GM18520 (cell line): ENCODE results near the gene DCHS1.
"Not testable (repeated sequence)": the region's sequence is repeated elsewhere in the genome, so short reads cannot be mapped to it uniquely, and the experiment has no call there.

Experiments
- ATAC-seq: cut with Tn5 transposase; IDR thresholded peaks from one replicate; pipeline ENCODE4 v1.9.1; 2021; ENCODE audit not compliant: unreplicated experiment

The DCHS1 gene, protein sequence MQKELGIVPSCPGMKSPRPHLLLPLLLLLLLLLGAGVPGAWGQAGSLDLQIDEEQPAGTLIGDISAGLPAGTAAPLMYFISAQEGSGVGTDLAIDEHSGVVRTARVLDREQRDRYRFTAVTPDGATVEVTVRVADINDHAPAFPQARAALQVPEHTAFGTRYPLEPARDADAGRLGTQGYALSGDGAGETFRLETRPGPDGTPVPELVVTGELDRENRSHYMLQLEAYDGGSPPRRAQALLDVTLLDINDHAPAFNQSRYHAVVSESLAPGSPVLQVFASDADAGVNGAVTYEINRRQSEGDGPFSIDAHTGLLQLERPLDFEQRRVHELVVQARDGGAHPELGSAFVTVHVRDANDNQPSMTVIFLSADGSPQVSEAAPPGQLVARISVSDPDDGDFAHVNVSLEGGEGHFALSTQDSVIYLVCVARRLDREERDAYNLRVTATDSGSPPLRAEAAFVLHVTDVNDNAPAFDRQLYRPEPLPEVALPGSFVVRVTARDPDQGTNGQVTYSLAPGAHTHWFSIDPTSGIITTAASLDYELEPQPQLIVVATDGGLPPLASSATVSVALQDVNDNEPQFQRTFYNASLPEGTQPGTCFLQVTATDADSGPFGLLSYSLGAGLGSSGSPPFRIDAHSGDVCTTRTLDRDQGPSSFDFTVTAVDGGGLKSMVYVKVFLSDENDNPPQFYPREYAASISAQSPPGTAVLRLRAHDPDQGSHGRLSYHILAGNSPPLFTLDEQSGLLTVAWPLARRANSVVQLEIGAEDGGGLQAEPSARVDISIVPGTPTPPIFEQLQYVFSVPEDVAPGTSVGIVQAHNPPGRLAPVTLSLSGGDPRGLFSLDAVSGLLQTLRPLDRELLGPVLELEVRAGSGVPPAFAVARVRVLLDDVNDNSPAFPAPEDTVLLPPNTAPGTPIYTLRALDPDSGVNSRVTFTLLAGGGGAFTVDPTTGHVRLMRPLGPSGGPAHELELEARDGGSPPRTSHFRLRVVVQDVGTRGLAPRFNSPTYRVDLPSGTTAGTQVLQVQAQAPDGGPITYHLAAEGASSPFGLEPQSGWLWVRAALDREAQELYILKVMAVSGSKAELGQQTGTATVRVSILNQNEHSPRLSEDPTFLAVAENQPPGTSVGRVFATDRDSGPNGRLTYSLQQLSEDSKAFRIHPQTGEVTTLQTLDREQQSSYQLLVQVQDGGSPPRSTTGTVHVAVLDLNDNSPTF (N-terminal part only)

DNA sequence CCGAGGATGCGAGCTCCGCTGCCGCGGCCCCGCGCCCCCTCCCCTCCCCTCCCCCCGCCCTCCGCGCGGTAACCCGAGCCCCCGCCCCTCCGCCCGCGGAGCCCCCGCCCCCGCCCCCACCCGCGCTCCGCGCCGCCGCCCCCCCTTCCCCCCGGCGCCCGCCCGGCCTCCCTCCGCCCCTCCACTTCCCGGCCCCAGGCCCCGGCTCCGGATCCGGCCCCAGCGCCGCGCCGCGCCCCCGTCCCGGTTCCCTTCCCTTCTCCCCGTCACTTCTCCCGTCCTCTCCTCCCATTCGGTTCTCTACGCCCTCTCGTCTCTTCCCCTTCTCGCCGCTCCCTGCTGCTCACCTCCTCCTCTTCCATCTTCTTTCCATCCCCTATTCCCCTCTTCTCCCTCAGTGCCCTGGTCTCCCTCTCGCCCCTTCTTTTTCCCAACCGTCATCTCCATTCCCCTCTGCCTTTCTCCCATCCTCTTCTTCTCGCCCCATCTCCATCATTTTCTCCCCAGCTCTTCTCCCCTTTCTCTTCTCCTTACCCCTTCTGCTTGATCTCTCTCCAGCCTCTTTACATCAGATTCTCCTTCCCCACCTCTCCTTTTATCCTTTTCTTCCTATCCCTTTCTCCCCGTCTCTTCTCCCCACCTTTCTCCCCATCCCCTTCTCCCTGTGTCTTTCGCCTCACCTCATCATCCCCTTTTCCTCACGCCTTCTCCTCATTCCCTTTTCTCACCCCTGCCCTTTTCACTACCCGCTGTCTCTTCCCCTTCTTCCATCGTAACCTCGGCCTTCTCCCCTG lies at the start of gene DCHS1:
Gene DCHS1, minus strand, starts transcription at position 20 of the 794 bp plus-strand sequence. CDS start 14,196 bp downstream, outside the sequence.
- no peak for ATAC-seq

DNA sequence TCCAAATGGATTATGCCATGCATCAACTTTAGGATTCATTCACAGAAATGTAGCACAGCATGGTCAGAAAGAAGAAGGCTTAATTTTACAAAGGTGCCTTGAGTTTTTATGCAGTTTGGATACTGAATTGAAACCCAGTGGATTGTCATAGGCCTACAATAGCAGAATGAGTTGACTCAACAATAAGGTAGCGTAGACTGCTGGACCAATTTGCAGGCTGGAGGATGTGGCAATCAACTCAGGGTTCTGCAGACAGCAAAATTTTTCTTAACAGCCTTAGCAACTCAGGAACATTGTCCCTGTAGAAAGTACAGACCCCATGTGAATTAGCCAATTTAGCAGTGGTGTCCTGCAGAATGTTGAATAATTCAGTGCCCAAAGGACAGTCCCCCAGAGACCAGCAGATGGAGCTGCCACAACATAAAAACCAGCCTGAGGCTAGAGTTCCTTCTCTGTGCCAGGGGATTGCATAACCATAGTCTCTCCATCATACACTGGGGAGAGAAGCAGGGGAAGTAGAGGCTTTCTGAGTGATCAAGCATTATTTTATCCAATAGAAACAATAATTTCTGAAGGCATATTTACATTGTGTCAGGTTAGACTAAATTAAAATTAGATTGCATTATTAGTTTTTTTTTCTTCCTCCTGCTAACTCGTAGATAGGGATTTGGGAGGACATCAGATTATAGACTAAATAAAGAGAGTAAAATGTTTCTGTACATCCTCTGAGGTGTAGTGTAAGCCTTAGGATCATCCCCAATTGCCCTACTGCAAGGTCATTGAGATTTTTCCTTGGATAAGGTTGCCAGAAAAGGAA lies 47.8 kb upstream of the DCHS1 start:
- ATAC-seq, result no peak

DNA sequence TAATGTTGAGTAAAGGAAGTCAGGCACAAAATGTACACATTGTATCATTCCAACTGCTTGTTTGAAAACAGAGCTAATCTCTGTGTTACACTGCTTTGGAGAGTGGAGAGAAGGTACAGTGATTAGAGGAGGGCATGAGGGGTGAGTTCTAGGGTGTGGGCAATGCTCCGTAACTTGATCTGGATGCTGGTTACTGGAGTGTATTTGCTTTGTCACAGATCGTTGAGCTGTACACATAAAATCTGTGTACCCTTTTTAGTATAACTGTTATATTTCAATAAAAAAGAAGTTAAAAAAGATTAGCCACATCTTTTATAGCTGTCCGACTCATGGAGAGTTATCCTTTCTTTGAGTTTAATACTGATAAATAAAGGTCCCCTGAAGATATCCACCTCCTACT lies 46.3 kb upstream of the DCHS1 start:
- ATAC-seq, result not testable (repeated sequence)

DNA sequence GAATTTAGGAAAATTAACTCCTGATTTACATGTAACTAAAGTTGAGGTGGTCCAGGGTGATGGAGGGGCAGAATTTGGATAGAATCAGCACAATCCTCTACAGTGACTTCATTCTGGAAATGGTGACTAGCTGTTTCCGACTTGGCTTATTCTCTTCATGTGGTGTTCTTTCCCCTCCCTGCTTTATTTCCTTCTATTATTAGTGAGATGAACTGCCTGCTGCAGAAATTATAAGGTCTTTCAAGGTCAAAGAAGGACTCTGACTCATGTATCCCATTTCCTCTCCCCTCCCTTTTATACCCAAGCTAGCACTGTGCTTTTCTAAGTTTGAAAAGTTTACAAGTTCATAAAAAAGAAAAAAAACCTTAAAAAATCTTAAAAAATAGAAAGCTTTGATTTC lies 39.8 kb upstream of the DCHS1 start:
- ATAC-seq, result no peak

DNA sequence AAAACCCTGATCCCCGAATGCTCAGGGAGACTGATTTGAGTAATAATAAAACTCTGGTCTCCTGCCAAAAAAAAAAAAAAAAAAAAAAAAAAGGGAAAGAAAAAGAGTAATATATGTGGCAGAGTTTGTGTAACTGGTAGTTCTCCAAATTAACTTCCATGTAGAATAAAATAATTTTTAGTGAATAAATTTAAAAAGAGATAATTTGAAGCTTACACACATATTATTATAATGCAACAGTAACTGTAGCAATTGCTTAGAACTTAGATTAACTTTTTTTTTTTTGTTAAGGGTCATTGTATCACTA lies 38.6 kb upstream of the DCHS1 start:
- no peak for ATAC-seq

GRCh38 chr11:6693342-6694228 lies 38.0 kb upstream of the DCHS1 start:
- ATAC-seq, result no peak

- ATAC-seq, result no peak
Observed at GRCh38 chr11:6692128-6692527, 36.5 kb upstream of the DCHS1 start.

- ATAC-seq, result not testable (repeated sequence)
Observed at GRCh38 chr11:6690431-6691132, 35.0 kb upstream of the DCHS1 start.

- ATAC-seq, result no peak
Observed at GRCh38 chr11:6687876-6688275, 32.3 kb upstream of the DCHS1 start.

- no peak for ATAC-seq
Observed at GRCh38 chr11:6686006-6686405, 30.4 kb upstream of the DCHS1 start.

DNA sequence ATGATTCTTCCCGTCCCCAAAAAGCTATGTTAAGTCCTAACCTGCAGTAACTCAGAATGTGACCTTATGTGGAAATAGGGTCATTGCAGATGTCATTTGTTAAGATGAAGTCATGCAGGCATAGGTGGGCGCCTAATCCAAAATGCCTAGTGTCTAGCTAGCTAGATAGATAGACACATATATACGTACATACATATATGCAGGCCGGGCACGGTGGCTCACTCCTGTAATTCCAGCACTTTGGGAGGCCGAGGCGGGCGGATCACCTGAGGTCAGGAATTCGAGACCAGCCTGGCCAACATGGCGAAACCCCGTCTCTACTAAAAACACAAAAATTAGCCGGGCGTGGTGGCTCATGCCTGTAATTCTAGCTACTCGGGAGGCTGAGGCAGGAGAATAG lies 28.5 kb upstream of the DCHS1 start:
- ATAC-seq, result not testable (repeated sequence)

GRCh38 chr11:6682936-6683861 lies 27.6 kb upstream of the DCHS1 start, which contains the start of gene MRPL17:
MRPL17 (minus strand) TSS chr11:6683340; CDS start chr11:6683296, 44 bp downstream.
- peak; percentile 89 for ATAC-seq

DNA sequence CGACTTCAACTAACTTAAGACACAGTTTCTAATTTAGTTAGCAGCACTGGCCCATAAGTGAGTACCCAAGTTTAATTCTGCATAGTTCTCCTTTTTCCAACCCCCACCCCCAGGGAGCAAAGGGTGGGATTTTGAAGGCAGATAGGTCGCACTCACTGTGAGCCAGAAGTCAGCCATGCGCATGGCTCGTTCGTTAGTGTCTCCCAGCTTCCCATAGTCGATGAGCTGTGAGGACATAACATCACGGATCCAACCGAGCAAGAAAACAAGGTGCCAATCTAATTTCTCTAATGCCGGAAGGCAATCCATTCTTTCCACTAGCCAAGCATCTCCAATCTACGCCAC lies 27.0 kb upstream of the DCHS1 start:
- ATAC-seq, result no peak

DNA sequence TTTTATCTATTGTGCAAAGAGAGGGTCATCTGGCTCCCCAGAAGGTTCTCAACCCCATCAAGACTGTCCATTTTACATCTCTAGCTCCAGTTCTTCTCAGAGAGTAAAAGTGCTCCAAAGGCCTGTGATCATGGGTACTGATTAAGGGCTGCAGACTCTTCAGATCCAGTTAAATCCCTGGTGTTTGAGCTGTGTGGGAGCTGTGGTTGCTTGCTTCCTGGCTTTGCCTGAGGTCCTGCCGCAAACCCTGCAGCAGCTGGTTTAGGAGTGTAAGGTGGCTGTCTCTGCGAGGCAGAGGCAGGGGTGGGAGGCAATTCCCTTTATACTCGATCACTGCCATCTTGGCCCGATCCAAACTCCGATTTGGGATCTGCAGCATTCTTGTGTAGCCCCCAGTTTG lies 26.3 kb upstream of the DCHS1 start:
- no peak for ATAC-seq

GRCh38 chr11:6681505-6681904 lies 25.9 kb upstream of the DCHS1 start:
- ATAC-seq, result no peak

GRCh38 chr11:6677018-6677417 lies 21.4 kb upstream of the DCHS1 start:
- ATAC-seq, result no peak

DNA sequence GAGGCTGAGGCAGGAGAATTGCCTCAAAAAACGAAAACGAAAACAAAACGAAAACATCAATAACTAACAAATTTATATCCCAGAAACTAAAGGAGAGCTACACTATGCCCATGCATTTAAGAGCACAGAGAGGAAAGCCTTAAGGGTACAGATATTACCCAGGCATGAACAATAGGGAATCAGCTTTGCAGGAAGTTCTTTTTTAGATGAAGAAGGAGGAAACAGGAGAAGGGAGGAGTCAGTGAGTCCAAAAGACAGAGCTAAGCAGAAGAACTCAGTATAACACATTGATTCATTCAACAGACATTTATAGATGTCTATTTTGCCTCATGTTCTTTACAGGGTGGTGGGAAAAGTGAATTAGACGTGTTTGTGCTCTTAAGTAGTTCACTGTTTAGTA lies 19.3 kb upstream of the DCHS1 start:
- ATAC-seq, result no peak
